ENCODE results near the gene ANKDD1B.

DNA sequence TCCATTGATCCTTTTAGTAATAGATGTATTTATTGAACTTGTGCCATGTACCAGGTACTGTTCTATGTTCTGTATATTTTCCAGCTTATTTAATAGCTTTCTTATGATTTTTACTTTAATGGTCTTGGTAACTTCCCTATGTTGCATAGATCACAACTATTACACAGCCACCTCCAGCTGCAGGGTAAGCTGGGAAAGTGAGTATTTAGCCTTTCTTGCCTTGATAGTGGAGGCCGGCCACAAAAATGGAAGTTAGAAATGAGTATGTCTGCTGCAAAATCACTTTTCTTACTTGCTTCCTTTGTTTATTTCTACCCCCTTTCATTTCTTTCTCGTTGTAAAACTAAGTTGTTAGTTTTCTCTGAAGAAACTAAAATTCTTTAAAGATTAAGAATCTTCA lies 43.1 kb upstream of the ANKDD1B start:
- TF ChIP-seq EP300 (IDR thresholded peaks at IDR 0.05) (no peak), FOSL2 (IDR thresholded peaks at IDR 0.05) (no peak), FOSL2 (CRISPR knock-in tag; IDR thresholded peaks at IDR 0.05) (no peak), HDAC2 (IDR thresholded peaks at IDR 0.05) (no peak), MAFK (IDR thresholded peaks at IDR 0.05; ENCODE audit: partially characterized antibody) (no peak), POLR2A (IDR thresholded peaks at IDR 0.05; ENCODE audit: low read length) (no peak), CTCF (IDR thresholded peaks at IDR 0.05) (no peak), ZFP36 (IDR thresholded peaks at IDR 0.05; ENCODE audit: borderline replicate concordance, partially characterized antibody) (no peak)
- TF ChIP-seq, protein P1, sequence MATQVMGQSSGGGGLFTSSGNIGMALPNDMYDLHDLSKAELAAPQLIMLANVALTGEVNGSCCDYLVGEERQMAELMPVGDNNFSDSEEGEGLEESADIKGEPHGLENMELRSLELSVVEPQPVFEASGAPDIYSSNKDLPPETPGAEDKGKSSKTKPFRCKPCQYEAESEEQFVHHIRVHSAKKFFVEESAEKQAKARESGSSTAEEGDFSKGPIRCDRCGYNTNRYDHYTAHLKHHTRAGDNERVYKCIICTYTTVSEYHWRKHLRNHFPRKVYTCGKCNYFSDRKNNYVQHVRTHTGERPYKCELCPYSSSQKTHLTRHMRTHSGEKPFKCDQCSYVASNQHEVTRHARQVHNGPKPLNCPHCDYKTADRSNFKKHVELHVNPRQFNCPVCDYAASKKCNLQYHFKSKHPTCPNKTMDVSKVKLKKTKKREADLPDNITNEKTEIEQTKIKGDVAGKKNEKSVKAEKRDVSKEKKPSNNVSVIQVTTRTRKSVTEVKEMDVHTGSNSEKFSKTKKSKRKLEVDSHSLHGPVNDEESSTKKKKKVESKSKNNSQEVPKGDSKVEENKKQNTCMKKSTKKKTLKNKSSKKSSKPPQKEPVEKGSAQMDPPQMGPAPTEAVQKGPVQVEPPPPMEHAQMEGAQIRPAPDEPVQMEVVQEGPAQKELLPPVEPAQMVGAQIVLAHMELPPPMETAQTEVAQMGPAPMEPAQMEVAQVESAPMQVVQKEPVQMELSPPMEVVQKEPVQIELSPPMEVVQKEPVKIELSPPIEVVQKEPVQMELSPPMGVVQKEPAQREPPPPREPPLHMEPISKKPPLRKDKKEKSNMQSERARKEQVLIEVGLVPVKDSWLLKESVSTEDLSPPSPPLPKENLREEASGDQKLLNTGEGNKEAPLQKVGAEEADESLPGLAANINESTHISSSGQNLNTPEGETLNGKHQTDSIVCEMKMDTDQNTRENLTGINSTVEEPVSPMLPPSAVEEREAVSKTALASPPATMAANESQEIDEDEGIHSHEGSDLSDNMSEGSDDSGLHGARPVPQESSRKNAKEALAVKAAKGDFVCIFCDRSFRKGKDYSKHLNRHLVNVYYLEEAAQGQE (IDR thresholded peaks at IDR 0.05), result no peak
